GM19452 (cell line): ENCODE data around the gene ANGPTL8.

Experiments used
- ATAC-seq: cut with Tn5 transposase; IDR thresholded peaks from one replicate; pipeline ENCODE4 v1.9.1; 2021; ENCODE audit not compliant: unreplicated experiment

Gene ANGPTL8

DNA sequence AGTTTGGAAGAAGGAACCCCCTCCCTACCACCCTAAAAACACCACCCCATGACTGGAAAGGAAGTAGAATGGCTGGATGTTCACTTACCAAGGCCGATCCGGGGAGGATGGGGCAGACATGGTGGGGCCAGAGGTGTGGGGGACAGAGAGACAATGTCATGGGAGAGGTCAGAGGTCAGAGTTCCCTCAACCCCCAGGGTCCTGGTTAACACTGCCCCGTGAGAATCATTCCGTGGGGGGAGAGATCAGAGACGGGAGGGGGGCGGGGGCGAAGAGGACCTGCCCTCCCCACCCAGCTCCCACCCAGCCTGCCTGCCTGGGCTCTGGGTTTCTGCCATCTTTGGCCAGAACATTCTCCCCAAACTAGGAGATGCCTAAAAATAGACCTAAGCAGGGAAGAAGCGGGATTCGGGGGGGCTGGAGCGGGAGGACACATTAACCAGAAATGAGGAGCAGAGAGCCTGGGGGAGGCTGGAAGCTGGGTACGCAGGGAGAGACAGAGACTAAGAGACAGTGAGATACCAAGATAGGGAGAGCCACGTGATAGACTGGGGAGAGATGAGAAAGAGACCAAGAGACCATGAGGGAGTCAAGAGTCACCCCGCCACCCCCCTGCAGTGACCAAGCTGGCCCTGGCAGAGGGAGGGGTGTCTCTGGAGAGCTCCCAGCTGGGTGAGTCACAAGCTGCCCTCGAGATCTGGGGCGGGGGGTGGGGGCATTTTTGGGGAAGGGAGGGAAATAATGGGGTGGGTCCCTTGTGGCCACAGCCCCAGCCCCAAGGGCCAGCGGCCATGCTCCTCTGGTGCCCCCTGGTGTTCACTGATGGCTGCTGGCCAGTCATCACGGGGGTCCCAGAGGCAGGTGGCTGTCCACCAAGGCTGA lies 36.0 kb upstream of the ANGPTL8 start:
- no peak for ATAC-seq

DNA sequence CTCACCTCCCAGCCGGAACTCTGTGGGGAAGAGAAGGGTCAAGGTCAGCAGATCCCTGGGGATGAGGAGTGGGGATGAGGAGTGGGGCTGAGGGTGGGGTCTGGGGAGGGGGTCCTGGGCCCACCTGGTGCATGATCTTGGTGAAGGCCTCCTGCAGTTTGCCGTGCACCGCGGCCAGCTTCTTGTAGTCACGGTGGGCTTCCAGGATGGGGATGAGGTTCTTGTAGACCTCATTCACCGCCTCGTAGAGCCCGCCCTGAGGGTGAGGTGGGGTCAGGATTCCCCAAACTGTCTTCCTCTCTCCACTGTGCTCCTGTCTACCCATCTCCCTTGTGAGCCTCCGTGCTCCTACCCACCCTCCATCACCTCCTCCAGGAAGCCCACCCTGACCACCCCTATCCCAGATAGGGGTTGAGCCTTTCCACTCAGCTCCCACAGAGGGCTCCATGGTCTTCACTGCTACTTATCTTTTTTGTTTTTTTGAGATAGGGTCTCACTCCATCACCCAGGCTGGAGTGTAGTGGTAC lies 35.3 kb upstream of the ANGPTL8 start:
- ATAC-seq = no peak

- ATAC-seq = no peak
These were observed 34.5 kb upstream of the ANGPTL8 start for GRCh38 chr19:11204943-11205349.

DNA sequence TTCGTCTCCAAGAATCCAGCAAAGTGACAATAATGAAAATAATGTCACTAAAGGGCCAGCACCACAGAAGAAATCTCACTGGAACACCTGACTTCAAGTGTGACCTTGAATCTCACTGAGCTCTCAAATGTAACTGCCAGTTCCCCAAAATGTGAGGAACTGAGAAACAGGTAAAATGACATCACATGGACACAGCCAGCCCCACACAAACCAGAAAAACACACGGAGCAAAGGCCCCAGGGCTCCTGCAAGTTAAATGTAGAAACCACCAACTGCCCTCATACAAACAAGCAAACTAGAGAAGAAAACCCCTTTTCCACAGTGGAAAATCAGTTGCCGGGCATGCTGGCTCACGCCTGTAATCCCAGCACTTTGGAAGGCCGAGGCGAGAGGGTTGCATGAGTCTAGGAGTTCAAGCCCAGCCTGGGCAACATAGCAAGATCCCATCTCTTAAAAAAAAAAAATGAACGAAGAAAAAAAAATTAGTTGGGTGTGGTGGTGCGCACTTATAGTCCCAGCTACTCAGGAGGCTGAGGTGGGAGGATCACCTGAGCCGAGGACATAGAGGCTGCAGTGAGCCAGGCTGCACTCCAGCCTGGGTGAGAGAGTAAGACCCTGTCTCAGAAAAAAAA lies 33.4 kb upstream of the ANGPTL8 start:
- ATAC-seq = no peak

DNA sequence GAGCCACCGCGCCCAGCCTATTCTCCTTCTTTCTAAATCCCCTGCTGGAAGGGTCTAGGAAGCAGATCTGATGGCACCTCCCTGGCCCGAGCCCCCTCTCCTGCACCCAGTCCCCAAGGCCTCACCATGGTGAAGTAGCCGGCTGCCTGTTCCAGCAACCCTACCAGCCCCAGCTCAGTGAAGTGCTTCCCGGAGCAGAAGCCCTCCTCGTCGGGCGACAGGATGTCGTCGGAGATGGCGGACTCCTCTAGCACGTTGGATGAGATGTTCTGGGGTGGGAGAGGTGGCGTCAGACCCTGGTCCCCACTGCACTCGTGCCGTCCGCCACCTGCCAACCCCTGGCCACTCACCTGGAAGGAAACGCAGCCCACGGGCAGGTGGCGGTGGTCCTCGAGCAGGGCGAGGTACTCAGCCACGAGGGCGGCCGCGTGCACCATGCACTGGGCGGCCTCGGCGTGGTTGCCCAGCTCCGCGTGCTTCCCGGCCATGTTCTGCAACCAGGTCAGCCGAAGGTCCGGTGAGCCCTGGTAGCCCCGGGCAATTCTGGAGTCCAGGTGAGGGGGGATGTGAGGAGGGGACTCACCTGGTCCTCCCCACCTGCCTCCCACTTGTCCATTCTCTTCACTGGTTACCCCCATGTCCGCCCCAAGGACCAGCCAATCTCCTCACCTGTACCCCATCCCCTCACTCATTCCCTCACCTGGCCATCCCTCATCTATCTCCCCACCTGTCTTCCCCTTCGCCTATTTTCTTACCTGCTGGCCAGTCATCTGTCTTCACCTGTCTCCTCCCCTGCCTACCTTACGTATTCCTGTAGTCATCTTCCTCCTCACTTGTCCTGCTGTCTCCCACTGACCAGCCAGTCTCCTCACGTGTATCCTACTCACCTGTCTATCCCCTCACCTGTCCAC lies 30.6 kb upstream of the ANGPTL8 start:
- ATAC-seq = no peak

- no peak for ATAC-seq
These were observed 29.4 kb upstream of the ANGPTL8 start for GRCh38 chr19:11209839-11210655.

DNA sequence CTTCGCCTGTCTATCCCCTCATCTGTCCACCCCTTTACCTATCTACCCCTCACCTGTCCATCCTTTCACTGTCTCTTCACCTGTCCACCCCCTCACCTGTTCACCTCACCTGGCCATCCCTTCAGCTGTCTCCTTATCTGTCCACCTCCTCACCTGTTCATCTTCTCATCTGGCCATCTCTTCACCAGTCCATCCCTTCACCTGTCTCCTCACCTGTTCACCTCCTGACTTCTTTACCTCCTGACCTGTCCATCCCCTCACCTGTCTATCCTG lies 28.8 kb upstream of the ANGPTL8 start:
- no peak for ATAC-seq

GRCh38 chr19:11214387-11214786 lies 25.0 kb upstream of the ANGPTL8 start:
- ATAC-seq = no peak

DNA sequence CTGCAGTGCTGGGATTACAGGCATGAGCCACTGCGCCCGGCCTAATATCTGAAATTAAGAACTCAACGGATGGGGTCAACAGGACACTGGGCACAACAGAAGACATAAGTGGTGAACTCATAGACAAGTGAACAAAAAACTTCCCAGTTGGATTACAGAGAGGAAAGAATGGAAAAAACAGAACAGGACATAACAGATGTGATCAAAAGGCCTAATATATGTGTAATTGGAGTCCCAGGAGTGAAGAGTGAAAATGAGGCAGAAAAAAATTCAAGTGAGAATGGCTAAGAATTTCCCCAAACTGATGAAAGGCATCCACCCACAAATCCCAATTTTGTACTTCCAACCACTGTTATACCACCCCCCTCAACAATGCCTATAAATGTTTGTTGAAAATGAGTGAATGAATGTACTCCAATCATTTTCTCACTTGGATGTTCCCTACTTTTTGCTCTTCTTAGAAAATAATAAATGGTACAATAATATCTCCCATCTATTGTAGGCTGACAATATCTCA lies 18.3 kb upstream of the ANGPTL8 start:
- ATAC-seq = no peak

GRCh38 chr19:11223200-11223599 lies 16.2 kb upstream of the ANGPTL8 start:
- no peak for ATAC-seq

- no peak for ATAC-seq
These were observed 15.0 kb upstream of the ANGPTL8 start for GRCh38 chr19:11224429-11224828.

- no peak for ATAC-seq
These were observed 14.2 kb upstream of the ANGPTL8 start for GRCh38 chr19:11225172-11225571.

DNA sequence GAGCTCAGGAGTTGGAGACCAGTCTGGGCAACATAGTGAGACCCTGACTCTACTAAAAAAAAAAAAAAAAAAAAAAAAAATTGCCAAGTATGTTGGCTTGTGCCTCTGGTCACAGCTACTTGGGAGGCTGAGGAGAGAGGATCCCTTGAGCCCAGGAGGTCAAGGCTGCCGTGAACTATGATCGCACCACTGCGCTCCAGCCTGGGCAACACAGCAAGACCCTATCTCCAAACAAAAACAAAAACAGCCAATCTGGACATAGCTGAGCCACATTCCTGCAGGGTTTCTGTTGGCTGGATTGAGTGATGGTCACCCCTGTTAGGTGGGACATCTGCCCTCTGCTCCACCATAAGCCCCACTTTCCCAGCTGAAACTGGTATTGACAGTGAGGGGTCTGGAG lies 13.6 kb upstream of the ANGPTL8 start:
- no peak for ATAC-seq

DNA sequence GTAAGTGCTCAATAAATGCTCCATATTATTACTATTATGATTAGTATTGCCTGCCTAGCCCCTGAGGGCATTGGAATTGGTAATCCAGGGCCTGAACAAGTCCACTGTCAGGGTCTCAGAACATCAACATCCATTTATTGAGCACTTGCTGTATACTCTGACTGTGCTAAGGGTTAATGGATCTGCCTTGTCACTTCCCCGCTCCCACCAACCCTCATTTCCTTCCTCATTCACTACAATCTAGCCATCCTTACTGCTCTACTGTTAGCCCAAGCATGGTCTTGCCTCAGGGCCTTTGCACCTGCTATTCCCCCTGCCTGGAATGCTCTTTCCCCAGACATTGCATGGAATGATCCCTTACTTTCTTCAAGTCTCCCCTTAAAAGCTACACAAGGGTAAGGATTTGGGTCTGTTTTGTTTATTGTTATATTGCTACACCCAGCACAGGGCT lies 12.7 kb upstream of the ANGPTL8 start:
- ATAC-seq = no peak

DNA sequence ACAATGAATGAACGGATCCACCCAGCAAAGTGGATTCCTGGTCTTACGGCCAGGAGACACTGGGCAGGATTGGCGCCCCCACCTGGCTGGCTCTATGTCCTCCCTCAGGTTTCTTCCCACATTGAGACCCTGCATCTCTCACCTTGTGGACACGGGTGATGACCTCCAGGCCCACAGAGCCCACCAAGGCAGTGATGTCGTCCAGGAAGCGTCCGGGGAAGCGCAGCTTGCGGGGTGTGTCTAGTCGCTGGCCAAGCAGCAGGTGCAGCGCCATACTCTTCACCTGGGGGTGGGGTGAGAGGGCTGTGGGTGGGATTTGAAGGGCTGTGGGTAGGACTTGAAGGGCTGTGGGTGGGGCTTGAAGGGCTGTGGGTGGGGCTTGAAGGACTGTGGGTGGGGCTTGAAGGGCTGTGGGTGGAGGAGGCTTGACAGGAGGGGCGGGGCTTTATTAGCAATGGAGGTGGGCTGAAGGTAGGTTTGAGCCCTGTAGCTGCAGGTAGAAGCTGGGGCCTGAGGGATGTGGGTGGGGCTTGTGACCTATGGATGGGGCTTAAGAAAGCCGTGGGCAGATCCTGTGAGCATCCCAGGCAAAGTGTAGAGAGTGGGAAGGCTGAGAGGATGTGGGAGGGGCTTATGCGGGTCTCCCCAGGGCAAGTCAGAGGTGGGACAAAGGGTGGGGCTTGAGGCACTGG lies 12.1 kb upstream of the ANGPTL8 start:
- ATAC-seq = no peak

- ATAC-seq = no peak
These were observed 8.6 kb upstream of the ANGPTL8 start for GRCh38 chr19:11230621-11231386.

- ATAC-seq = no peak
These were observed 6.9 kb upstream of the ANGPTL8 start for GRCh38 chr19:11232555-11232954.

DNA sequence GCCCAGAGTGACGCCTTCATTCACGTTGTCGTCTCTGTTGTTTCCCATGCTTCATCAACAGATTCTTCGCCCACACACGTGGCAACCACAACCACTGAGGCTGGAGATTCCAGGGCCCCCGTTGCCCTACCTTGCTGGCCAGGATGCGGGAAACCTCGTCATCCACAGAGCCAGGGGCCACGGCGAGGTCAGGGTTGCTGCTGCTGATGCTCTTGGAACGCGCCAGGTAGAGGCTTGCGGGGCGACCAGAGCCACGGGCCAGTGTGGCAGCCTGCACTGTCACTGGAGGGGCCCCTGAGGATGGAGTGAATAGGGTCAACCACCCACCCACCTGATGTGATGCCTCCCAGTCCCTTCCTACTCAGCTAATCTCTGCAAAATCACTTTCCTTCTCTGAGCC lies 6.3 kb upstream of the ANGPTL8 start:
- ATAC-seq = no peak

GRCh38 chr19:11234486-11235075 lies 4.8 kb upstream of the ANGPTL8 start:
- no peak for ATAC-seq
